T-cell (primary cell): ENCODE results near the gene CTNNA3. TPM values are rescaled to one million over a fixed set of nuclear protein-coding genes. Genes with fewer than 3 reads are reported as not detected.

ENCODE experiments used
- ATAC-seq, 4 experiments: fragments of 200-7000 bp in 3 of 4; fragments of 150-1000 bp in 1 of 4; cut with Tn5 transposase; replicated peaks in 1 of 4; 1 replicate in 3 of 4; 2 replicates in 1 of 4; pipeline ENCODE4 v1.10.0; 2021; ENCODE audit warnings: moderate library complexity in 3 of 4, mild to moderate bottlenecking in 2 of 4, moderate number of reproducible peaks in 1 of 4
- CTCF ChIA-PET, 2 donors: fragments of 300-600 bp; sonication (Branson Sonifier 250); formaldehyde crosslinking; loops; one replicate each; lab custom pipeline; 2022; ENCODE audit warnings: antibody characterized with exemption in 2 of 2; lab: Charles Lee
- POLR2A ChIA-PET, 2 donors: fragments of 300-600 bp; sonication (Branson Sonifier 250); formaldehyde crosslinking; loops; one replicate each; lab custom pipeline; 2022; ENCODE audit warnings: antibody characterized with exemption in 2 of 2; lab: Charles Lee
- DNase-seq, 35 experiments: peaks; one replicate each; pipeline versions ENCODE4 v3.0.0 to v3.0.0-alpha.2; 2013 to 2023
- H3K27ac ChIP-seq: one replicate; pipeline ENCODE4 v1.5.1; 2013; ENCODE audit warnings: low read length
- H3K27me3 ChIP-seq, 2 experiments: replicated peaks in 1 of 2; 1 replicate in 1 of 2; 2 replicates in 1 of 2; pipeline versions ENCODE4 v1.6.1 to v1.7.0; 2013; ENCODE audit warnings: low read length in 1 of 2, mixed read lengths in 1 of 2; ENCODE audit not compliant: control insufficient read depth in 2 of 2, insufficient read depth in 2 of 2; ENCODE audit errors: extremely low read depth in 1 of 2
- H3K36me3 ChIP-seq, 2 donors: 1 replicate in 1 of 2; 2 replicates in 1 of 2; pipeline versions ENCODE4 v1.6.1 to v1.7.0; 2013; ENCODE audit warnings: low read length in 1 of 2; ENCODE audit not compliant: control insufficient read depth in 2 of 2, insufficient read depth in 1 of 2; ENCODE audit errors: extremely low read depth in 1 of 2
- H3K4me1 ChIP-seq, 2 experiments: 1 replicate in 1 of 2; 2 replicates in 1 of 2; pipeline versions ENCODE4 v1.6.1 to v1.7.0; 2013; ENCODE audit warnings: low read length in 2 of 2, mixed read lengths in 1 of 2; ENCODE audit not compliant: insufficient read depth in 2 of 2, control insufficient read depth in 1 of 2; ENCODE audit errors: extremely low read depth in 1 of 2
- H3K4me3 ChIP-seq, 2 donors: 1 replicate in 1 of 2; 2 replicates in 1 of 2; pipeline versions ENCODE4 v1.5.1 to v1.7.0; 2013; ENCODE audit warnings: mild to moderate bottlenecking in 2 of 2, low read length in 1 of 2, moderate library complexity in 1 of 2; ENCODE audit not compliant: control insufficient read depth in 1 of 2; ENCODE audit errors: extremely low read depth in 1 of 2
- H3K9me3 ChIP-seq: 2 replicates; pipeline ENCODE4 v1.7.0; 2013
- H3K27ac Mint-ChIP-seq, 2 donors: one replicate each; pipeline ENCODE4 v1.8.0; 2020 to 2021; ENCODE audit warnings: mild to moderate bottlenecking in 2 of 2, mixed read lengths in 2 of 2
- H3K27me3 Mint-ChIP-seq, 2 donors: one replicate each; pipeline ENCODE4 v1.8.0; 2021 to 2022; ENCODE audit warnings: mixed read lengths in 2 of 2
- H3K36me3 Mint-ChIP-seq: one replicate; pipeline ENCODE4 v1.8.0; 2021; ENCODE audit warnings: mixed read lengths
- H3K4me1 Mint-ChIP-seq, 3 donors: one replicate each; pipeline ENCODE4 v1.8.0; 2020 to 2022; ENCODE audit warnings: mixed read lengths in 3 of 3, mild to moderate bottlenecking in 1 of 3
- H3K4me3 Mint-ChIP-seq, 3 donors: one replicate each; pipeline ENCODE4 v1.8.0; 2020 to 2022; ENCODE audit warnings: mild to moderate bottlenecking in 3 of 3, mixed read lengths in 3 of 3, moderate library complexity in 3 of 3
- H3K9me3 Mint-ChIP-seq, 3 donors: one replicate each; pipeline ENCODE4 v1.8.0; 2020 to 2022; ENCODE audit warnings: mixed read lengths in 3 of 3
- WGBS: methylation state at CpG from one replicate; pipeline ENCODE4 v1.1.5; 2013; ENCODE audit warnings: missing lambda C conversion rate; ENCODE audit not compliant: insufficient coverage; 5-methylcytosine and 5-hydroxymethylcytosine counted together
- total RNA-seq, 35 experiments: library from RNA in 6 of 35; stranded (reverse) in 6 of 35; fragments of 120-200 nt in 1 of 35; gene quantifications; one replicate each; pipeline versions ENCODE4 v1.2.1 to v1.2.4 and lab custom pipeline; 2013 to 2026

The CTNNA3 gene
- total RNA-seq, 5 donors from 2014 or later (not counting 1 experiment from before 2014, with no cell fraction given), result 0.88 TPM; not detected in 4

DNA sequence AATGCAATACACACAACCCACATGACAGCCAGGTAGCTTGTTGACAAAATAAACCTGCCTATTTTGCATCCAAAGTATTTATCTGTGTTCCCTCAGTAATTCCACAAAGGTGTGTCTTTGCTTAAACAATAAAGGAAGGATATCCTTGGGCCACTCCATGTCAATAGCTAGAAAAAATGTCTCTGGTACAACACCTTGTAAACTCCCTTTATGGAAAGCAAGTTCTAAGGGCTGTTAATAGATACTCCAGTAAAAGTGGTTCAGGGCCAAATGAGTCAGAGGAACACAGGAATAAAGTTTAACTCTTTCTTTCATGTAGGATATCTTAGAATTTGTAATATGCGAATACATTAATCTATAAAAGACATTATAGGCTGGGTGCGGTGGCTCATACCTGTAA is 867.0 kb downstream of the CTNNA3 start:
- H3K27me3 ChIP-seq, result no peaks in the 10 kb centered on the region
- no peak for ATAC-seq
- no peaks in the 10 kb centered on the region for H3K27me3 Mint-ChIP-seq
- H3K4me3 Mint-ChIP-seq, result no peak overlapping the region
- no peak overlapping the region for H3K27ac Mint-ChIP-seq
- no peaks in the 10 kb centered on the region for H3K36me3 ChIP-seq
- no peak overlapping the region for H3K4me3 ChIP-seq
- H3K4me1 ChIP-seq, result no peaks in the 10 kb centered on the region
- no peaks in the 10 kb centered on the region for H3K36me3 Mint-ChIP-seq
- ChIA-PET POLR2A (no interaction called here), CTCF (no interaction called here)
- H3K9me3 ChIP-seq, result no peaks in the 10 kb centered on the region
- peaks cover 0 to 9% (median 0%) of the 10 kb centered on the region in 3 donors for H3K9me3 Mint-ChIP-seq
- H3K4me1 Mint-ChIP-seq, result no peaks in the 10 kb centered on the region
- DNase-seq, result no peak
- H3K27ac ChIP-seq, result no peak overlapping the region
- WGBS, result no CpG with 5 or more reads among the region's 2 CpGs

DNA sequence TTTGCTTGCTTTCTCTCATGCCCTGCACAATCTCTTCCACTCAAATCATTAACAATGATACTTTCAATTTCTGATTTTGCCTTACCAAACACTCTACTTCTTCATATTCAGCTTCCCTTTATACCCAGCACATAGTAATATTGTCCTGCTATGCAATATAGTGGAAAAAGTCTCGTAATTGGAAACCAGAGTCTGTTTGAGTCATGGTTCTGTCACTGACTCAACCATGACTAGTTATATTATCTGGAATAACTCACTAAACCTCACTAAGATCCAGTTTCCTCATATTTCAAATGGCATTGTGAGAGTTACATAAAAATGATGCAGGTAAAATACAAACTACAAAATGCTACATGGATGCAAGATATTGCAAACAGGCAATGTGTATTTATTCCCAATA is 868.6 kb downstream of the CTNNA3 start:
- peaks cover 0 to 9% (median 0%) of the 10 kb centered on the region in 3 donors for H3K9me3 Mint-ChIP-seq
- no peaks in the 10 kb centered on the region for H3K36me3 ChIP-seq
- no peak overlapping the region for H3K27ac Mint-ChIP-seq
- DNase-seq, result no peak
- ATAC-seq, result no peak
- H3K9me3 ChIP-seq, result no peaks in the 10 kb centered on the region
- no peaks in the 10 kb centered on the region for H3K27me3 ChIP-seq
- H3K4me3 ChIP-seq, result no peak overlapping the region
- WGBS, result no CpG with 5 or more reads among the region's 1 CpG
- CTCF ChIA-PET, result no interaction called here
- no peaks in the 10 kb centered on the region for H3K4me1 Mint-ChIP-seq
- H3K4me3 Mint-ChIP-seq, result no peak overlapping the region
- no peaks in the 10 kb centered on the region for H3K36me3 Mint-ChIP-seq
- H3K27ac ChIP-seq, result no peak overlapping the region
- no peaks in the 10 kb centered on the region for H3K4me1 ChIP-seq
- POLR2A ChIA-PET, result no interaction called here
- H3K27me3 Mint-ChIP-seq, result no peaks in the 10 kb centered on the region

DNA sequence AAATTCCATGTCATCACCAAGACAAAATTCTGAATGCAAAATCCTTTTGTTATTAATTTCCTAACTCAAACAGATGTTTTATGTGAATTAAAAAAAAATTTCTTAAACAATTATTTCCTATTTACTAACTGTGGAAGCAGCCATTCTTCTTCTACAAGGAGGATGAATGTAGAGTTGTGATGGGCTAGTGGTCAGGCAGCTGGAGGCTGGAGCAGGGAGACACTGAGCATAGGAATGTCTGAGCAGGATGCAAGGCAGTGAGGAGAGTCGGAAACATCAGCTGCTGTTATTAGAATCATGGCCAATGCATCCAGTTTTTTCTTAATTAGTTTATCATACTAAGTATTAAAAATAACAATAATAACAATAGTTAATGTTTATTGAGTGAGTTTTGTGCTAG is 872.7 kb downstream of the CTNNA3 start:
- H3K4me1 ChIP-seq, result no peaks in the 10 kb centered on the region
- Mint-ChIP-seq H3K36me3 (no peaks in the 10 kb centered on the region), H3K27me3 (no peaks in the 10 kb centered on the region), H3K4me3 (no peak overlapping the region), H3K9me3 (peaks cover 0 to 5% (median 0%) of the 10 kb centered on the region in 3 donors), H3K4me1 (no peaks in the 10 kb centered on the region), H3K27ac (no peak overlapping the region)
- H3K9me3 ChIP-seq, result no peaks in the 10 kb centered on the region
- H3K27me3 ChIP-seq, result no peaks in the 10 kb centered on the region
- no peak for ATAC-seq
- H3K36me3 ChIP-seq, result no peaks in the 10 kb centered on the region
- CTCF ChIA-PET, result no interaction called here
- POLR2A ChIA-PET, result no interaction called here
- H3K27ac ChIP-seq, result no peak overlapping the region
- no peak for DNase-seq
- no CpG with 5 or more reads among the region's 1 CpG for WGBS
- no peak overlapping the region for H3K4me3 ChIP-seq

DNA sequence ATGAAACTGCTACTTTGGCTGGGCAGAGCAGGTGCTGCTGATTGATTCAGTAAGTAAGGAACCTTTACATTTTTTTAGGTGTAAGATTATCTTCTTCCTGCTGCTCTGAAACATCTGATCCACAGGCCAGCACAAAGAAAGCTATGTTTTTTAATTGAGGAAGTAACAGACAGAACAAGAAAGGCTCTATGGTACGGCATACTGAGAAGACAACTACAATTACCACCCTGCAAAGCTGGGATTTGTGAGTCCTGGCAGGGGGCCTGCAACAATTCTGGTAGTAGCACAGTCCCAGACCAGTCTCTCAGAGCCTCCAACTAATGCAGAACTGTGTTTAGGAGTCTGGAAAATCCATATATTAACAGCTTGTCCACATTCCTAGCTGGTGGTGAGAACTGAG is 873.2 kb downstream of the CTNNA3 start:
- POLR2A ChIA-PET, result no interaction called here
- ATAC-seq, result no peak

DNA sequence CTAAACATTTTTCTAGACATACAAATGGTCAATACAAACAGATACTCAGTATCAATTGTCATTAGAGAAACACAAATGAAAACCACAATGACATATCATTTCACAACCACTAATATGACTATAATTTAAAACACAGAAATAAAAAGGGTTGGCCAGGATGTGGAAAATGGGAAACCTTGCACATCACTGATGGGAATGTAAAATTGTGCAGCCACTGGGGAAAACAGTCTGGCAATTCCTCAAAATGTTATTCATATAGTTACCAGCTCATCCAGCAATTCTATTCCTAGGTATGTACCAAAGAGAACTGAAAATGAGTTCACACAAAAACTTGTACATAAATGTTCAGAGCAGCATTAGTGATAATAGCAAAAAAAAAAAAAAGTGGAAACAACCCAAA is 876.3 kb downstream of the CTNNA3 start:
- DNase-seq (no peak), ATAC-seq (no peak)
- POLR2A ChIA-PET, result no interaction called here
- H3K27me3 Mint-ChIP-seq, result no peaks in the 10 kb centered on the region
- no peaks in the 10 kb centered on the region for H3K9me3 ChIP-seq
- no peaks in the 10 kb centered on the region for H3K4me1 Mint-ChIP-seq
- no peaks in the 10 kb centered on the region for H3K4me1 ChIP-seq
- no peak overlapping the region for H3K4me3 Mint-ChIP-seq
- H3K27me3 ChIP-seq, result no peaks in the 10 kb centered on the region
- no peaks in the 10 kb centered on the region for H3K36me3 ChIP-seq
- no peaks in the 10 kb centered on the region for H3K9me3 Mint-ChIP-seq
- H3K27ac ChIP-seq, result no peak overlapping the region
- H3K36me3 Mint-ChIP-seq, result no peaks in the 10 kb centered on the region
- no peak overlapping the region for H3K27ac Mint-ChIP-seq
- no peak overlapping the region for H3K4me3 ChIP-seq
- CTCF ChIA-PET, result no interaction called here

More for the DNA sequence above, 873.2 kb downstream of the CTNNA3 start:
- H3K27me3 ChIP-seq, result no peaks in the 10 kb centered on the region
- H3K27ac Mint-ChIP-seq, result no peak overlapping the region
- H3K4me1 Mint-ChIP-seq, result no peaks in the 10 kb centered on the region
- CTCF ChIA-PET, result no interaction called here
- H3K4me3 ChIP-seq, result no peak overlapping the region
- no peaks in the 10 kb centered on the region for H3K4me1 ChIP-seq
- H3K9me3 Mint-ChIP-seq, result peaks cover 0 to 5% (median 0%) of the 10 kb centered on the region in 3 donors
- no peak overlapping the region for H3K27ac ChIP-seq
- no CpG with 5 or more reads among the region's 1 CpG for WGBS
- no peak overlapping the region for H3K4me3 Mint-ChIP-seq
- no peak for DNase-seq
- H3K36me3 Mint-ChIP-seq, result no peaks in the 10 kb centered on the region
- H3K36me3 ChIP-seq, result no peaks in the 10 kb centered on the region
- H3K27me3 Mint-ChIP-seq, result no peaks in the 10 kb centered on the region
- H3K9me3 ChIP-seq, result no peaks in the 10 kb centered on the region

DNA sequence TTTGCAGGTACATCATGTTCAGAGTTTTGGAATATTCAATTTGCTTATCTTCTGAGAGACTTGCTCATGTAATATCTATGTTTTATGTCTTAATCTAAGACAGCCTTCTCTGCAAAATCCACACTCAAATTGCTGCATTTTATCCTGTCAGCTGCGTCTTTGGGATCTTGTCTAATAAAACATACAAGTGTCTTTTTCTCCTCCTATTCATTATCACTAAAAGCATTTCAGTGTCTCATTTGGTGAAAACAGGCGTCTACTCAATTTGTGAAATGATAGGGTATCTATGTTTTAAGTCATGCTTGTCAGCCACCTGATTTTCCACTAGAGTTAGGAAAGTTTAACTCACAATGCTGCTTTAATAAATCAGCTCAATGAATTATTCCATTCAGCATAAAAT is 882.9 kb downstream of the CTNNA3 start:
- no peak overlapping the region for H3K4me3 ChIP-seq
- ChIA-PET CTCF (no interaction called here), POLR2A (no interaction called here)
- H3K27ac ChIP-seq, result no peak overlapping the region
- Mint-ChIP-seq H3K36me3 (no peaks in the 10 kb centered on the region), H3K4me1 (no peaks in the 10 kb centered on the region), H3K4me3 (no peak overlapping the region), H3K27ac (no peak overlapping the region), H3K27me3 (peaks cover 0 to 2% of the 10 kb centered on the region in 2 donors), H3K9me3 (peaks cover 0 to 11% (median 0%) of the 10 kb centered on the region in 3 donors)
- H3K9me3 ChIP-seq, result no peaks in the 10 kb centered on the region
- WGBS, result no CpG with 5 or more reads among the region's 2 CpGs
- no peaks in the 10 kb centered on the region for H3K27me3 ChIP-seq
- ATAC-seq (no peak), DNase-seq (no peak)
- H3K36me3 ChIP-seq, result no peaks in the 10 kb centered on the region
- no peaks in the 10 kb centered on the region for H3K4me1 ChIP-seq

DNA sequence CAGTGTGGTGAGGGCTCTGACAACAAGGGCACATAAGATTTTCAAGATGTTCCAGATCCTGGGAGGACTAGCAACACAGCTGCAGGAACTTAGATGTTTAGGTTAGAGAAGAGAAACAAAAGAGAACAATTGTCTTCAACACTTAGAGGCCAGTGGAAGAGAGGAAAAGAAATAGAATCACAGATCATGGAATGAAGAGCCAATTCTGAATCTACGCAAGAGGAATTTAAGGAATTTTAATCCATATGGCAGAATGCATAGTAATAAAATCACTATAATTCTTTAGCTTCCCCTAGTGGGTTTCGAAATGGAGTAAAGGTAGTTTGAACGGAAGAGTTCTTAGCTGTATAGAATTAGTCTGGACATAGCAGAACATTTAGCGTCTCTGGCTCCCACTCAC is 884.8 kb downstream of the CTNNA3 start:
- DNase-seq, result no peak
- H3K4me1 ChIP-seq, result no peaks in the 10 kb centered on the region
- H3K27ac ChIP-seq, result no peak overlapping the region
- Mint-ChIP-seq H3K36me3 (no peaks in the 10 kb centered on the region), H3K9me3 (peaks cover 0 to 11% (median 0%) of the 10 kb centered on the region in 3 donors), H3K4me1 (no peaks in the 10 kb centered on the region), H3K27me3 (peaks cover 0 to 2% of the 10 kb centered on the region in 2 donors), H3K27ac (no peak overlapping the region), H3K4me3 (no peak overlapping the region)
- ATAC-seq, result no peak
- no peaks in the 10 kb centered on the region for H3K36me3 ChIP-seq
- no peak overlapping the region for H3K4me3 ChIP-seq
- H3K9me3 ChIP-seq, result no peaks in the 10 kb centered on the region
- H3K27me3 ChIP-seq, result no peaks in the 10 kb centered on the region
- no CpG with 5 or more reads among the region's 4 CpGs for WGBS
- CTCF ChIA-PET, result no interaction called here
- POLR2A ChIA-PET, result no interaction called here
